Right lung (tissue), 10 donors: Measurements from ENCODE around the gene CMTM4. TPM values are rescaled to one million over a fixed set of nuclear protein-coding genes. Genes with fewer than 3 reads are reported as not detected.

Experiments used
- DNase-seq, 2 donors: peaks; one replicate each; pipeline ENCODE4 v3.0.0-alpha.2; 2013
- long read RNA-seq, 8 donors: transcript quantifications; one replicate each; lab custom pipeline, GENCODE V29; 2026
- polyA plus RNA-seq, 5 donors: library from polyadenylated mRNA; unstranded; fragments of 120-200 nt; gene quantifications; one replicate each; pipeline versions ENCODE4 v1.2.1 to v1.2.3, GENCODE V29; 2013; ENCODE audit warnings: inconsistent platforms in 1 of 5, low replicate concordance in 1 of 5; ENCODE audit not compliant: insufficient read length in 5 of 5, insufficient read depth in 1 of 5

Gene CMTM4
- 10 to 100 TPM; 21.1 to 36.4 (median 27.7) TPM for polyA plus RNA-seq
- long read RNA-seq, donor 1, full-length matches to known transcripts: 29 of 29 reads
- long read RNA-seq, donor 1, partial matches to known transcripts: 0 of 29 reads
- long read RNA-seq, donor 1, other reads (novel, unspliced or antisense): 0 of 29 reads
- long read RNA-seq, donor 2, full-length matches to known transcripts: 8 of 8 reads
- long read RNA-seq, donor 2, partial matches to known transcripts: 0 of 8 reads
- long read RNA-seq, donor 2, other reads (novel, unspliced or antisense): 0 of 8 reads
- long read RNA-seq, donor 3, full-length matches to known transcripts: 20 of 20 reads
- long read RNA-seq, donor 3, partial matches to known transcripts: 0 of 20 reads
- long read RNA-seq, donor 3, other reads (novel, unspliced or antisense): 0 of 20 reads
- long read RNA-seq, donor 4, full-length matches to known transcripts: 16 of 16 reads
- long read RNA-seq, donor 4, partial matches to known transcripts: 0 of 16 reads
- long read RNA-seq, donor 4, other reads (novel, unspliced or antisense): 0 of 16 reads
- long read RNA-seq, donor 5, full-length matches to known transcripts: 14 of 14 reads
- long read RNA-seq, donor 5, partial matches to known transcripts: 0 of 14 reads
- long read RNA-seq, donor 5, other reads (novel, unspliced or antisense): 0 of 14 reads
- long read RNA-seq, donor 6, full-length matches to known transcripts: 15 of 15 reads
- long read RNA-seq, donor 6, partial matches to known transcripts: 0 of 15 reads
- long read RNA-seq, donor 6, other reads (novel, unspliced or antisense): 0 of 15 reads
- long read RNA-seq, donor 7, full-length matches to known transcripts: 14 of 14 reads
- long read RNA-seq, donor 7, partial matches to known transcripts: 0 of 14 reads
- long read RNA-seq, donor 7, other reads (novel, unspliced or antisense): 0 of 14 reads
- long read RNA-seq, donor 8, full-length matches to known transcripts: 1 of 1 reads
- long read RNA-seq, donor 8, partial matches to known transcripts: 0 of 1 reads
- long read RNA-seq, donor 8, other reads (novel, unspliced or antisense): 0 of 1 reads

DNA sequence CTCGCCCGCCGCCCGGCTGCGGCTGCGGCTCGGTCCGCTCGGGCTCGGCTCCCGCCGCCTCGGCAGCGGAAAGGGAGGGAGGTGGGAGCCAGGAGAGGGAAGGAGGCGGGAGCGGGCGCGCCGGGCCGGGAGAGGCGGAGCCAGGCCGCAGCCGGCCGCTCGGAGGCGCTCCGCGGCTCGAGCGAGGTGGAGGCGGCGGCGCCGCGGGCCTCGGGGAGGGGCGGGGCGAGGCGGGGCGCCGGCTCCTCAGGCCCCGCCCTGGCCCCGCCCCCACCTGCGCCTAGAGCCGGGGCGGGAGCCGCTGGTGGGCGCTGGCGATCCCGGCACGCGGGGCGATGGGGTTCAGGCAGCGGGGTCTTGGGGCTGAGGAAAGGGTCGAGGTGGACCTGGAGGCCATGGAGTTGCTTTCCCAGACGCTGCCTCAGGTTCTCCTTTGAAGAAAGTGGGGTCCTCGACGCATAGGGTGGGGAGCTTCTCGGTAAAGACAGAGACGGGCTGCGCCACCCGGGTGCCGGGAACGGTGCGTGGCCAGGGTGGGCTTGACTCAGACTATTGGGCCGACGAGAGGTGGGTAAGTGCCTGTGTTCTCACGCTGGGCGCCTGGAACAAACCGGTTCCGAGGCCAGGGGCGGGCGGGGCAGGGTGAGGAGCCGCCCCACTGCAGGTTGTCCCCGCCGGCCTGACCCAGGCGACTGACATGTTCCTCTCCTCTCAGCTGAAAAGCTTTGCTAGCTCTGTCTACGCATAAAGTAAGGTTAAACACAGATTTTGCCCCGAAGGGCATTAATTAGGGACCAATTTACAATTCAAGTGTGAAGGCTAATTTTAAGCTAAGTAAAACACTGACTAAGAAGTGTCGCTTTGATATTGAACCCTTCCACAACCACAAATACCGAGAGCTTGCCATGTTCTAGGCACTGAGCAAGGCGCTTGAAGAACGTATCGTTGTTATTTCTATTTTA is at the start of gene CMTM4:
CMTM4 (minus strand) TSS at position 75 of the 962 bp plus-strand sequence. CDS start 218 bp downstream, outside the sequence.
- DNase-seq: peak; percentile 86 to 87

DNA sequence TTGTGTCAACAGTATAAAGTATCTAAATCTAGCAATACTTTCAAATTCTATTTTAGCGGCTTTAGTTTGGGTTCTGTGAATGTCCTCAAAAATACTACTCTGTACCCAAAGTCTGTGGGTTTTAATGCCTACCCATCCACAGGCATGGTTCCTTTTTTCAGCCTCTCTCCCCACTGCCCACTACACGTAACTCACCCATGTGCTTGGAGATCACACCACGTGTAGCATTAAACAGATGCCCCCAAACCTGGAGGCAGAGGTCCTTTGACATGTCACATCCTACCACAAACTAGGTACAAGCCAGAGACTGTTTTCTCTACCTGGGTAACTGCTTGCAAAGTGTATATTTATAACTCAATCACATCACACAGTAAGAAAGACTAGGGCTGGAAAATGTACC is 49.5 kb upstream of the CMTM4 start:
- DNase-seq: no peak

DNA sequence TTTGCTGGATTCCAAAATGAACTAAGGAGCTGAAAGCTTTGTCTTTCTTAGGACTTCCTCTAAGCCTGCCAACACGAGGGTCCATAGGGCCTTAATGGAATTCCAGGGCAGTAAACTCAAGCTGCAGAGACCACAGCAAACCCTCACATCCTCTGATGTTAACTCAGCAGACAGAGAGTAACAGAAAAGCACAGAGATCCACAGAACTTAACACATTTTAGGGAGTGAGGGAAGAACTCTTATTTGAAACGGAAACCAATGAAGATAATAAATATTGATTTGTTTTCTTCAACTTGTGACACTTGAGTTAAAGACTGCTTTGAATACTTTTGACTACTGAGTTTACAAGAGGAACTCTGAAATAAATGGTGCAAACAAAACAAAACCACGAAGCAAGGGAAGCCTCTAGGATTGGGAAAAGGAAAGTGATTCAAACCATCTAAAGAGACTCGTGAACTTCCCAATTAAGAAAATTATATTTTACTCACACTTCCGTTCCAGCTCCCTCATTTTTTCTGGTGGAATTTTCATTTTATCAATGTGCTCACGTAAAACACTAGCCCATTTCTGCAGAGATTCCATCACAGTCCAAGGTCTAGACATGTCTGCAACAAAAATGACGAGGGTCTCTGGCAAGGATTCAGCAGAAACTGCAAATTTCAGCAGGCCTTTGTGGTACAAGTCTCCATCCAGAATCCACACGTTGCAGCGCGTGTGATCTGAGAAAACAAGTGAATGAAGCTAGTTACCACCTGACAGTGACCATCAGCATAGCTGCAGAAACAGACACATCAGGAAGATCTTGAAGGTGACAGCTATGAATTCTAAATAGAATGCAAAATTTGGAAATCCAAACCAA is 45.6 kb upstream of the CMTM4 start:
- no peak for DNase-seq

DNA sequence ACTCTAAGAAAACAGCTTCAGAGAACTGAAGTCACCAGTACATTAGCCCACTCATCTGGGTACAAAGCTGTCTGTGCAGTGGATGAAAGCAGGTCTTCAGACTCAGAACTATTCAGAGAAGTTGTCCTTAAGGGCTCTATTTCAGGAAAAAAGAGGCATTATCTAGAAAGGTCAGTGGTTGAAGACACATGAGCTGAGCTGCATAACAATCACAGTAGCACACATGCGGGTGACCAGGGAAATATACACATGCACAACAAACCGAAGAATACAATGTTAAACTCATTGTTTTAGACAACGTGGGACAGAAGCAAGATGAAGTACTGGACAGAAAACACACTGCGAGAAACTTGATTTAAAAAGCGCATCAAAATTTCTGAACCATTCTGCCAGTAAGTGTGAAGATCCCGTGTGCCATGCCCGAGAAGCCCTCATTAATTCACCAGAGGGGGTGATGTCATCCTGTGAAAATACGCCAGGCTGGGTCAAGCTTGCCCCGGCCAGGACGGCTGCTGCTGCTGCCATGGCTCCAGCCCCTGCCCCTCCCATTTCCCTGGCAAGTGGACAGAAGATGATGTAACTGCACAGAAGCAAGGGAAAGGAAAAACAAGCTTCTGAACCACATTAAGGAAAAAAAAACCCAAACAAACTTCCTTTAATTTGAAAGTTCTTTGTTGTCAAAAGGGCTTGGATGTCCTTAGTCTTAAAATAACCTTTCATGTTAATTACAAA is 44.8 kb upstream of the CMTM4 start:
- peak; percentile 74 to 82 for DNase-seq

DNA sequence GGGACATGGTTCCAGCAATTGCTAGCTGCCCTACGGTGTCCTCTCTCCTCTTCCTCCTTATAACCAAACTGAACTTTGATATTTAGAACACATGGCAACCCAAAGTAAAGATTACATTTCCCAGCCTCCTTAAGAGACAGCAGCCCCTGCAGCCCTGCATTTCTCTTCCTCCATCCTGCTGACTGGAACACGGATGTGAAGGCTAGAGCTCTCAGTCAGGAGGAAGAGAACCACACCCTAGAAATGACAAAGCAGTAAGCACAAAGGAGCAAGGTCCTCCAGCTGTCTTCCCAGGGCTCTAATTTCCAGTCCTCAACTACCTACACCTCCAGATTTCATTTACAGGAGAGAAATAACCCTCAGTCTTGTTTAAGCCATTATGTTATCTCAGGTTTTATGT is 44.0 kb upstream of the CMTM4 start:
- no peak for DNase-seq

DNA sequence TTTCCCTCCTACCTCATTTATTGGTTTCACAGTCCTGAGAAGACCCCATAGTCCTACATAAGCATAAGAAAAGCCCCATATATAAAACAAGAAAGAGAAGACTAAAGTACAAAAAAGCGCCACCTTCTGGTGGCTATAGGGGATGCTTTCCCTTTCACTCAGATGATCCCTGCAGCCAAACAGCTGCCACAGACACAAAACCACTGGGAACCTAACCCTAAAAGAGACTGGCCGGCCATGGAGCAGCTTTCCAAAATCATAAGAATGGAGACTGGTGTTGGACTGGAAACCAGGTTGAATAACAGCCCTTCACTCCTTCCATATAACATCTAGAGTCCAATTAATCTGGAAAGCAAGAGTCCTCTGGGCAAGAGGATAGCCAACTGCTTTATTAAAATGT is 43.5 kb upstream of the CMTM4 start:
- no peak for DNase-seq

DNA sequence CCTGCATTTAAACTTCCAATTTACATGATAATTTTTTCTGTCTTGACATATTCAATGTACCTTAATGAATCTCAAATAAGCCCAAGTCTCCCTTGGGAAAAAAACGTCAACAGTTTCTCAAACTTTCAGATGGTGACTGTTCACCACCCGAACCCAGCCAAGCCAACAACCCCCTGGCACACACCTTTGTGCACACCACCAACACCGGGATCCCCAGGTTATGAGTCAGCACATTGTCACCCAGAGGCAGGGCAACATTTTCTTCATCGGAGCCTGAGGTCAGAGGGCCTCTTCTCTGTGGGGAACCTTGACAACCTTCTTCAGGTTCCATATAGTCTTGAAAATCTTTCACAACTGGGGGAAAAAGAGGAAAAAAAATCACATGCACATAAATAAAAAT is 39.3 kb upstream of the CMTM4 start:
- DNase-seq: no peak

DNA sequence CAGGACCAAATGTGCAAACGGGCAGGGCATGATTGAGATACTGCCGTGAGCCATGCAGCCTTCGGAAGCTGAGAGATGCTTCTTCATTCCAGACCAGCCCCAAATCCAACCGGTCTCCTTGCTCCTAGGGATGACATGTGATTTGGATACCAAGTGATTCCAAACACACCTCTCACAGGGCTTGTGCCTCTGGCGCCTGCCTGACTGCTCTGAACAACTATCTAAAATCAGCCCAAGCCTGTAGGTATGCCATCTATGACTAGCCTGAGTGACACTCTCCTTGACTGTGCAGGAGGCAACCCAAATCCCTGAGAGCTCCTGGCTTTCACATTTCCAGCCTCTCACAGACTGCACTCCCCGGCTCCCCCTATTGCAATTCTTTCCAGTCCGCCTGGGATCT is 34.6 kb upstream of the CMTM4 start:
- no peak for DNase-seq

DNA sequence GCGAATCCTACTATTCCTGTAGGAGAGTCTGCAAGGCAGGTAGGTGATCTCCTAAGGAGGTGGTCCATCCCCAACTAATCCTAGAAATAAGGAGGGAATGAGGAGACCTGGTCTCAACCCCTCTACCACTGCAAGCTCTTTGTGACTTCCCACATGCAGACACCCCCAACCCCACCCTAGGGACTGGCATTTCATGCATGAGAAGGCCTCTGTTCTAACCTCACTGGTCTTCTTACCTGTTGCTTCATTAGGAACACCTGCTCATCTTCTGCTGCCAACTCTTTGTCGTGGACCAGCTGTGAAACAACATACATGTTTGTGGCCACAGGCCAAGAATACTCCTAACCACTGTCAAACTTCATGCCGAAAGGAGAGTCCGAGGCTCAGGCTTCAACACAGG is 32.3 kb upstream of the CMTM4 start:
- no peak for DNase-seq

DNA sequence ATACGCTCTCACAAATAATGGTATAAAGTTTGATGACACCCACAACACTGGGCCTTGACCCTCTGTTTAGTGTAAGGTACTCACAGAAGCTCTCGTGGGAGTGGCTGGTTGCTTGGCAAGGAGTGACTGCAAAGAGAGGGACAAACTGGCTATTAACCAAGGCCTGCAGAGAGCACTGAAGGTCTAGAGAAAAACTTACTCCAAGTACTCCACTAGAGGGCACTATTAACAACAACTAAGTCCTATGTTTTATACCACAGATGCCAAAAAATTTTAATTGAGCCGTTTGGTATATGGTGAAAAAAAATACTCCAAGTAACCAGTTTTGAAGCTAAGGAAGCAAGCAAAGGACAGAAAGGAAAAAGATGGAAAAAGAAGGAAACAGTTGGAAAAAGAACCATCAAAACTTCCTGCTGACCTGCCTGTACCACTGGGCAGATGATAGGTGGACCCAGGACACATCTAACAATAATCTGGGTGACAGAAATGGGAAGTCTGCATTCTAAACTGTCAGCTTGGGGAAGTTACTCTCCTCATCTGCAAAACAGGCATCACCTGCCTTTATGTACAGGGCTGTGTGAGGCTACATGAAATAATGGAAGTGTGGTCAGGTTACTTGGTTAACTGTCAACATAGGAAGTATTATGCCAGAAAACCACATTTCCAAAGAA is 31.7 kb upstream of the CMTM4 start:
- no peak for DNase-seq

DNA sequence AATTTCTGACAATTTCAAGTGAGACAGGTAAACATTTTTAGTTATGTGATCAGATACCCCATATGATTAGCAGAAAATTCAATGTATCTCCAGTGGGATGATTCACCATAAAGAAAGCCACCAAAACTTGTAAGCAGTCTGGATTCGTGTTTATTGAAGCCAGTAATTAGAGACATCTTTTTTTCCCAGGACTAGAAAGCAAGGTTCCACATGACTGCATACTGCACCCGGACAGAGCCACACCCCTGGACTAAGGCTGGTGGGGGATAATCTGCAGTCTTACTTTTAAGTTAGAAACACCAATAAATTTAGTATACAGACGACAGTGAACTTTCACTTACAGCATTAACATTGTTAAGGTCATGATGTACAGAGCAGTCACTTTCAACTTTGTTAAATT is 24.2 kb upstream of the CMTM4 start:
- no peak for DNase-seq

DNA sequence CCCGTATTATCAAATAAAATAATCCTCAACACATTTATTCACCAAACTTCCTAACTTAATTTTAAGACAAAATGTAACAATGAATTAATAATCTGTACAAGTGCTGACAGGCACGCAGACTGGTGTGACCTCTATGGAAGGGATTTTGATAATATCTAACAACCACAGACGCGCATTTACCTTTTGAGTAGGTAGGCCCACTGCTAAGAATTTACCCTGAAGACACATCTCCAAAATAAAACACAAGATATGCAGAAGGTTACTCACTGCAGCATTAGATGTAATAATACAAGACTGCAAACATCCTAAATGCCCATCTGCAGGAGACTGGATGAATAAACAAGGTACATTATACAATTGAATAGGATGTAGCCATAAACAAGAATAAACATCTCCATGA is 22.7 kb upstream of the CMTM4 start:
- DNase-seq: no peak

DNA sequence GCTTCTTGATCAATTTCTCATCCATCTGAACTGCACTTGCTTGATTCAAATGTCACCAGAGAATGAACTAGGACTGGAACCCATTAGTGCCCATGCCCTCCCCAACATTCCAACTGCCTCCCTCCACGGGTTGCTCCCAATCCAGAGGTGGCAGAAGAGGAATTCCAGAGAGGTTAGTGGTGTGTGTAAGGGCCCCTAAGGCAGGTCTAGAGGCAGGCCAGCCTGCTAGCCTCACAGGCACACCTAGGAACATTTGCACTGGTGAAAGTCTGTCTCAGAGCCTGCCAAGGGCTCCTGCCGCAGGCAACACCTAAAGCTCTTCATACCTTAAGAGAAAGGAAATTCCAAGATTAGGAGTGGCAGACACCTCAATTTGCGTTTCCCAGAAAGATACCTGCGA is 21.2 kb upstream of the CMTM4 start:
- DNase-seq: no peak

DNA sequence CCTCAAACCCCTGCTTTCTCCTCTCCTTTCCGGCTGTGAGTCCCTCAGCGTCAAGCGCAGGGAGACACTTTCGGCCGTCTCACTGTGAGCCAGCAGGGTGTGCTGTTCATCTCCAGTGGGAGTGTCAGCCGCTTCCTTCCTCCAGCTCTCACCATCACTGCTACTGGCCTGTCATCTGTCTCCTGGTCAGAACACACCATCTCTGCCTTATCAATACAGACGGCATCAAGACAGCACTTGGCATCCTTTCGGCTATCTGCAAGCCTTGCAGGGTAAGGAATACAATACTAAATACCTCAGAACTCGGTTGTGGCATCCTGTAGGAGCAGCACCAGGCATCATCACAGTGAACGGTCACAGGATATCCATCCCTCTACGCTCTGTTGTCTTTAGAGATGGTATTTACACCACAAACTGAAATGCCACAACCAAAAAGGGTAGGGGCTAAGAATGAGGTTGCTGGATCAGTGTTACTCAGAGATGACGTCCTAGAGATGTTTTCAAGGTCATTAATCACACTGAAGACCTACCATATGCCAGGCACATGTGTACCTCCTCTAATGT is 20.7 kb upstream of the CMTM4 start:
- no peak for DNase-seq

DNA sequence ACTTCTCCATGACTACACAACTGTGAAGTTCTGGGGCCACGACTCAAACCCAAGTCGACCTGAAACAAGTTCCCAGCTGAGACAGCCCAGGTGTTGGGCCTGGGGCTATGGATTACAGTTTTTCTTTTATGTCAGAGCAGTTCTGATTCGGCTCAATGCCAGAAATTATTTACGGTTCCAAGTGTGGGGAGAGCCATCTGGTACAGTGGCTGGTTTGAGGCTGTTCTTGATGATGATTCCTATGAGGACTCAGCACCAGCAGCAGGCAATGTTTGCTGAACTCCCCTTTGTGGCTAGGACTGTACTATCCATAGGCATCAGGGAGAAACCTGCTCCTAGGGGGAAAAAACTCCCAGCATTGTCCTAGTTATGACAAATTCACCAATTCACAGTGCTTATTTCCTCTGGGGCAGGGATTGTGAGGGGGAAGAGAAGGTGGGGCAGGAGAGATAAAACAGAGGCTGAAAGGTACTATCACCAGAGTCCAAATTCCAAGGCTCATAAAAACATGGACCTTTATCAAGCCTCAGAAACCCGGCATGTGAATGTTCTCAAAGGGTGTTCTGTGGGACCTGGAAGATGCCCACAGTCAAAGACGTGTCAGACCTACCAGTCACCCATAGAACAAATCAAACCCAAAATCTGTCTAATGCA is 18.2 kb upstream of the CMTM4 start:
- no peak for DNase-seq

DNA sequence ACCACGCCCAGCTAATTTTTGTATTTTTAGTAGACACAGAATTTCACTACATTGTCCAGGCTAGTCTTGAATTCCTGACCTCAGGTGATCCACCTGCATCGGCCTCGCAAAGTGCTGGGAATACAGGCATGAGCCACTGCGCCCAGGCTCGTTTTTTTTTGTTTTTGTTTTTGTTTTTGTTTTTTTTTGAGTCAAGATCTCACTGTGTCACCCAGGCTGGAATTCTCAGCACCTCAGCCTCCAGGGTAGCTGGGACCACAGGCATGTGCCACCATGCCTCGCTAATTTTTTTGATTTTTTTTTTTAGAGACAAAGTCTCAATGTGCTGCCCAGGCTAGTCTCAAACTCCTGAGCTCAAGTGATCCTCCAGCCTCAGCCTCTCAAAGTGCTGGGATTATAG is 17.5 kb upstream of the CMTM4 start:
- no peak for DNase-seq

DNA sequence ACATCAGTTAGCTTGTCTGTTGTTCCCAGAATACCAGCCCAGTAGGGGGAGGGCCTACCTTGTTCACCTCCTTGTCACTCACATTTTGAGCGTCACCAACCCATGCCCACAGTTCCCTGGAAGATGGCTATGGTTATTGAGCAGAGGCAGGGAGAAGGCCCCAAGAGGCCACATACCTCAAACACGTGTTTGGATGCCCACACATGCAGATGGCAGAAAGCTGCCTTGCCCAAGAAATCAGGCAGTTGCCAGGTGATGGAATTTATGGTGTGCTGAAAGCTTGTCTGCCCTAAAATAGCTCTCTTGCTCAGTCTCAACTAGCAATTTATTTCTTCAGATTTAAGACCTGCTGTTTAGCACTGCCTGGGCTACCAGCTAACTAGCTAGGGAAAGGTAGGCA is 16.5 kb upstream of the CMTM4 start:
- no peak for DNase-seq

DNA sequence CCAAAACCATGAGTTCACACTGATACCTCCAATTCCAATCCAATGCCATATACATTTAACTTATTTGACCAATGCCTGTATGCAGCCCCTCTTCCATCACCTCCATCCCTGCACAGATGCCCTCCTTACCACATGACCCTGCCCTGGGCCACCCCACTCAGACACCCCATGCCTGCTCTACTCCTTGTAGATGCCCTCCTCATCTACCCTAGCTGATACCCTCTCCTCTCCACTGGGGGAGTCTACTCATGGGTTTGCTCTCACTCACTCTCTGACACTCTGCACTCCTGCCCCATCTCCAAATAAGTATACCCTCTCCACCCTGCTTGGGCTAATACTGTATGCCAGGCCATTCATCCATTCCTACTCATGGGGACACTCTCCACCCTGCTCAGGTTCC is 16.0 kb upstream of the CMTM4 start:
- DNase-seq: no peak
